Activated CD8-positive, alpha-beta T cell treated with anti-CD3 and anti-CD28 coated beads for 36 hours (primary cell): ENCODE measurements around the gene MICAL2. TPM values are rescaled to one million over a fixed set of nuclear protein-coding genes. Genes with fewer than 3 reads are reported as not detected.

ENCODE experiments used
- ATAC-seq: fragments of 200-7000 bp; cut with Tn5 transposase; one replicate; pipeline ENCODE4 v1.10.0; 2021; ENCODE audit warnings: mild to moderate bottlenecking, moderate library complexity
- CTCF ChIA-PET: fragments of 350-600 bp; sonication (Branson Sonifier 250); formaldehyde crosslinking; loops from one replicate; lab custom pipeline; 2021; ENCODE audit warnings: antibody characterized with exemption; lab: Charles Lee
- POLR2A ChIA-PET: fragments of 350-600 bp; sonication (Branson Sonifier 250); formaldehyde crosslinking; loops from one replicate; lab custom pipeline; 2021; ENCODE audit warnings: antibody characterized with exemption; lab: Charles Lee
- DNase-seq: peaks from one replicate; pipeline ENCODE4 v3.0.0-alpha.2; 2020
- H3K27ac Mint-ChIP-seq: one replicate; pipeline ENCODE4 v1.8.0; 2021; ENCODE audit warnings: mild to moderate bottlenecking, mixed read lengths
- H3K27me3 Mint-ChIP-seq: one replicate; pipeline ENCODE4 v1.8.0; 2021; ENCODE audit warnings: mixed read lengths
- H3K36me3 Mint-ChIP-seq: one replicate; pipeline ENCODE4 v1.8.0; 2021; ENCODE audit warnings: low read depth, mixed read lengths
- H3K4me1 Mint-ChIP-seq: one replicate; pipeline ENCODE4 v1.8.0; 2021; ENCODE audit warnings: low read depth, mixed read lengths
- H3K4me3 Mint-ChIP-seq: one replicate; pipeline ENCODE4 v1.8.0; 2021; ENCODE audit warnings: mild to moderate bottlenecking, moderate library complexity, mixed read lengths
- H3K9me3 Mint-ChIP-seq: one replicate; pipeline ENCODE4 v1.8.0; 2021; ENCODE audit warnings: mixed read lengths
- CTCF ChIP-seq: fragments of 200-600 bp; IDR thresholded peaks from one replicate; pipeline ENCODE4 v1.8.0; 2022; ENCODE audit warnings: antibody characterized with exemption, mild to moderate bottlenecking
- intact Hi-C: fragments of 100-400 bp; cut with micrococcal nuclease; formaldehyde crosslinking; loops from one replicate; pipeline ENCODE4 v1.10.0; 2022
- total RNA-seq, 2 experiments: library from RNA; stranded (reverse); gene quantifications; one replicate each; pipeline ENCODE4 v1.2.3, GENCODE V29; 2021

Gene MICAL2
- total RNA-seq, 2 experiments from 2014 or later, result 99.8 to 105 TPM

- H3K27ac Mint-ChIP-seq, result no peak overlapping the region
- no peaks in the 10 kb centered on the region for H3K9me3 Mint-ChIP-seq
- intact Hi-C loops, result no loop called here
- POLR2A ChIA-PET, result no interaction called here
- ATAC-seq, result no peak
- H3K4me1 Mint-ChIP-seq, result peaks cover 6% of the 10 kb centered on the region
- no peaks in the 10 kb centered on the region for H3K36me3 Mint-ChIP-seq
- DNase-seq, result no peak
- CTCF ChIA-PET, result interaction anchor here (1.0 to 4.3 kb wide), 6 partner anchors 45 to 604 kb away, joined by 3 to 44 read pairs (median 4); no protein-coding TSS in a partner anchor
- no peak overlapping the region for H3K4me3 Mint-ChIP-seq
- H3K27me3 Mint-ChIP-seq, result no peaks in the 10 kb centered on the region
- TF ChIP-seq CTCF, result no peak
Observed at GRCh38 chr11:12285811-12286222, 175.4 kb downstream of the MICAL2 start.

GRCh38 chr11:12286606-12287005 is 176.2 kb downstream of the MICAL2 start:
- intact Hi-C loops, result no loop called here
- no peak overlapping the region for H3K4me3 Mint-ChIP-seq
- DNase-seq (no peak), ATAC-seq (no peak)
- CTCF ChIA-PET, result interaction anchor here (0.8 to 4.3 kb wide), 7 partner anchors 11 to 607 kb away, joined by 3 to 44 read pairs (median 4); no protein-coding TSS in a partner anchor
- no peaks in the 10 kb centered on the region for H3K9me3 Mint-ChIP-seq
- H3K27me3 Mint-ChIP-seq, result no peaks in the 10 kb centered on the region
- H3K36me3 Mint-ChIP-seq, result no peaks in the 10 kb centered on the region
- POLR2A ChIA-PET, result no interaction called here
- no peak overlapping the region for H3K27ac Mint-ChIP-seq
- TF ChIP-seq CTCF, result no peak
- H3K4me1 Mint-ChIP-seq, result peaks cover 4% of the 10 kb centered on the region

- Mint-ChIP-seq H3K9me3 (no peaks in the 10 kb centered on the region), H3K4me3 (no peak overlapping the region), H3K4me1 (peaks cover 4% of the 10 kb centered on the region), H3K27ac (no peak overlapping the region), H3K36me3 (no peaks in the 10 kb centered on the region), H3K27me3 (no peaks in the 10 kb centered on the region)
- intact Hi-C loops, result no loop called here
- ChIA-PET POLR2A (no interaction called here), CTCF (interaction anchor here (0.8 to 4.3 kb wide), 6 partner anchors 10 to 607 kb away, joined by 3 to 44 read pairs (median 8); no protein-coding TSS in a partner anchor)
- ATAC-seq, result no peak
- no peak for TF ChIP-seq CTCF
- DNase-seq, result no peak
Observed at GRCh38 chr11:12287009-12287373, 176.6 kb downstream of the MICAL2 start.

GRCh38 chr11:12287374-12288211 is 177.2 kb downstream of the MICAL2 start:
- CTCF ChIA-PET, result interaction anchor here (0.8 to 4.3 kb wide), 27 partner anchors 10 to 614 kb away, joined by 3 to 44 read pairs (median 5); no protein-coding TSS in a partner anchor
- ATAC-seq (no peak), DNase-seq (no peak)
- H3K36me3 Mint-ChIP-seq, result no peaks in the 10 kb centered on the region
- POLR2A ChIA-PET, result interaction anchor here (1.3 kb wide), 1 partner anchor 12 kb away, joined by 3 read pairs; no protein-coding TSS in a partner anchor
- peaks cover 4% of the 10 kb centered on the region for H3K4me1 Mint-ChIP-seq
- intact Hi-C loops, result no loop called here
- no peak overlapping the region for H3K4me3 Mint-ChIP-seq
- no peak for TF ChIP-seq CTCF
- no peak overlapping the region for H3K27ac Mint-ChIP-seq
- H3K27me3 Mint-ChIP-seq, result no peaks in the 10 kb centered on the region
- no peaks in the 10 kb centered on the region for H3K9me3 Mint-ChIP-seq
